ENCODE results near the gene DMRT1.

Gene DMRT1

DNA sequence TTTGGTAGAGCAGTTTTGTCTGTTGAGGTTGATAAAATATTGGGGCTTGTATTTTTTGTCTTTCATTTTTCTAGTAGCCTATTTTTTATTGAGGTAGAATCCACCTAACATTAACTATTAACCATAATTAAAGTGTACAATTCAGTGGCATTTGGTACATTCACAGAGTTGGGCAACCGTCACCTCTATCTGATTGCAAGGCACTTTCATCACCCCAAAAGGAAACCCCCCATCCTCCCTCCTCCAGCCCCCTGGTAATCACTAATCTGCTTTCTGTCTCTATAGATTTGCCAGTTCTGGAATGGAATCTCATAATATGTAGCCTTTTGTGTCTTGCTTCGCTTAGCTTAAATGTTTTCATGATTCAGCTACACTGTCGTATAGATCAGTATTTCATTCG lies 79.4 kb downstream of the DMRT1 start:
- no peak for DNase-seq (ENCODE audit: low read depth in 2 of 3, low spot score in 2 of 3)

DNA sequence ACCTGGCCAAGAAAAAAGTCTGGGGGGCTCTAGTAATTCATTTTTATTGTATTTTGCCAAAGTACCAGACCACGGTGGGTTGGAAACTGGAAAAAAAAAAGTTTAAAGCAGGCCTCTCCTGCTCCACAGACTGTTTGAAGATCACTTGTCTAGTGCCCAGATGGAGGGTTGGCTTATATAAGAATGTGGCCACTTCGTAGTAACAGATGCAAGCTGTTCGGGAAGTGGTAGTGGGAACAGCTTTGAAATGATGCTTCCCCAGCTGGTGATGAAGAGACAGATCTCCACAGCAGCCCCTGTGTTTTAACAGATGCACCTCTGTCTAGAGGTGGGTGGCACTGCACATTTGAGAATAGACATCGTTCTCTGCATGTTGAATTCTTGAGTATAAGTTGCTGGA lies 80.7 kb downstream of the DMRT1 start:
- DNase-seq (ENCODE audit: low read depth in 2 of 3, low spot score in 2 of 3), result no peak

DNA sequence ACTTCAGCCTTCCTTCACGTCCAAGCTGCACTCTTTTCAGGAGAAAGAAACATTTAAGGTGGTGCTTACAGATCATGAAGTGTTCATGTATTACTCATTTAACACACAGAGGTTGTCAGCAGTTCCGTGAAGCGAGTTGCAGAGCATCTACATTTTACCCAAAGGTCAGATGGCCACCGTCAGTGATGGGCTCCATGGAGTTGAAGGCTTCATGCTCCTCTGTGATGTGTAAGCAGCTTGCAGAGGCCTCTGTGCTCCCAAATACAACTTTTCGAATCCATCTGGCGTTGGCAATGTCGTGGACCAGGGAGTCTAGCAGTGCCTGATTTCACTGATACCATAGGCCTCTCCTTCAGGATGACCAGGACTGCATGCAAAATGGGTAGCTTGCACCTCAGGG lies 81.2 kb downstream of the DMRT1 start:
- DNase-seq (ENCODE audit: low read depth in 2 of 3, low spot score in 2 of 3), result no peak

DNA sequence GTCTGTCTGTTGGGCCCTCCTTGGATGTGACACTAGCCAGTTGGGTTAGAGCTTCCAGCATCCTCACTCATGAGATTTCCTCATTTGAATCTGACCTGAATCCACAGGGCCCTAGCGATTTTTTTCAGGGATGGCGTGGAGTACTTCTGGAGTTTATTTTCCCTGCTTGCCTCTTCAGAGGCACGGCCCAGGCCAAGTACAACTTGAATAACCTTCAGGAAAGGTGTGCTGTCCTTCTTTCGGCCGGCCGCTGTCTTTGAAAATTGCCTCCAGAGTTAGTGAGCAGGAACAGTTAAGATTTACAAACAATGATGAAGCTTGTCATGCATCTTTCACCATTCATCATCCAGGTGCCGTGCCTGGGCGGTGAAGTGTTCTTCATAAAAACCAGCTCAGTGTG lies 85.5 kb downstream of the DMRT1 start:
- DNase-seq (ENCODE audit: low read depth in 2 of 3, low spot score in 2 of 3), result no peak

DNA sequence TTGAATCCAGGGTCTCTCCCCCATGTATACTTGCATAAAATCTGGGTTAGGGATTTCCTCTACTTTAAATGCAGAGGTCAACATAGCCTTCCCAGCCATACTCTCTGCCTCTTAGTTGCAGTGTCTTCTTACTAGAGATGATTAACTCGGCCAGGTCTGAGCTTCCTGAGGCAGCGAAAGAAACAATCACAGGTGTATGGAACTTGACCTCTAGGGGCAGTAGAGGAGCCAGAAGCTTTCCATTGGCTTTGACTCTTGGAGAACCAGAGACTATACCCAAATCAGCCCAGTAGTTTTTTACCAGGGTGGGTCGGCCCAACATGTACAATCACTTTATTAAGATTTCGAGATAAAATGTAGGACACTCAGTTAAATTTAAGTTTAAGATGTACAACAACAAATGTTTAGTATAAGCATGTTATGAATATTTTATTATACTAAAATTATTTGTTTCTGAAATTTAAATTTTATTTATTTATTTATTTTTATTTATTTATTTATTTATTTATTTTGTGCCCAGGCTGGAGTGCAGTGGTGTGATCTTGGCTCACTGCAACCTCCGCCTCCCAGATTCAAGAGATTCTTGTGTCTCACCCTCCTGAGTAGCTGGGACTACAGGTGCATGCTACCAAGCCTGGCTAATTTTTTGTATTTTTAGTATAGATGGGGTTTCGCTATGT lies 87.0 kb downstream of the DMRT1 start:
- no peak for DNase-seq (ENCODE audit: low read depth in 2 of 3, low spot score in 2 of 3)

DNA sequence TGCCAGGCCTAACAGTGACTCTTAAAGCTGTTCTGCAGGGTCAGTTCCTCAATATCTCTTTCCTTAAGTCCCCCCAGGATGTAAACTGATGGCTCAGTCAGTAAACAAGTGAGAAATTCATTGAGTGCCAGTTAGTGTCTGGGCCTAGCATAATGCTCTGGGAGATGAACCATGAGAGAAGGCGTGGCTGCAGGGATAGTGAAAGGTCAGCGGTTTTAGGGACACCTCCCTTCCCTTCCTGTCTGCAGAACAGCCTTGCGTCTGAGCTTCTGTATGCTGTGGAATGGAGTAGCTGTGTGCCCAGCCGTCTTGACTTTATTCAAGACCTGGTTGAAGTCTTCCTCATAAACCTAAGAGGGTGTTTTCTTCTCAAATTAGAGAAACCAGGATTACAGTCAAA lies 88.2 kb downstream of the DMRT1 start:
- DNase-seq (ENCODE audit: low read depth in 2 of 3, low spot score in 2 of 3), result no peak

DNA sequence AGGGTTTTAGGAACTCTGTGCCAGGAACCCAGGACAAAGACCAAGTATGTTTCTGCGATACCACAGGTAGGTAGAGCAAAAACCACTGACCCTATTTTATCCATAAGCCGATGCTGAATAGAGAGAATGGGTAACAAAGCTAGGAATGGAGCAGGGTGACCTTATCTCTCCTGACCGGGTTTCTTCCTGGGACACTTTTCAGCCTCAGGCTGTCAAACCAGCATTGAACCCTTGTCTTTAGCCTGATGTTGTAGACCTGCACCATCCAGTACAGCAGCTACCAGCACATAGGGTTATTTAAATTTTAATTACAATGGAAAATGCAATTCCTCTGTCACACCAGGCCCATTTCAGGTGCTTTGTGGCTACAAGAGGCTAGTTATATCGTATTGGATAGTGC lies 91.9 kb downstream of the DMRT1 start:
- DNase-seq (ENCODE audit: low read depth in 2 of 3, low spot score in 2 of 3), result no peak

DNA sequence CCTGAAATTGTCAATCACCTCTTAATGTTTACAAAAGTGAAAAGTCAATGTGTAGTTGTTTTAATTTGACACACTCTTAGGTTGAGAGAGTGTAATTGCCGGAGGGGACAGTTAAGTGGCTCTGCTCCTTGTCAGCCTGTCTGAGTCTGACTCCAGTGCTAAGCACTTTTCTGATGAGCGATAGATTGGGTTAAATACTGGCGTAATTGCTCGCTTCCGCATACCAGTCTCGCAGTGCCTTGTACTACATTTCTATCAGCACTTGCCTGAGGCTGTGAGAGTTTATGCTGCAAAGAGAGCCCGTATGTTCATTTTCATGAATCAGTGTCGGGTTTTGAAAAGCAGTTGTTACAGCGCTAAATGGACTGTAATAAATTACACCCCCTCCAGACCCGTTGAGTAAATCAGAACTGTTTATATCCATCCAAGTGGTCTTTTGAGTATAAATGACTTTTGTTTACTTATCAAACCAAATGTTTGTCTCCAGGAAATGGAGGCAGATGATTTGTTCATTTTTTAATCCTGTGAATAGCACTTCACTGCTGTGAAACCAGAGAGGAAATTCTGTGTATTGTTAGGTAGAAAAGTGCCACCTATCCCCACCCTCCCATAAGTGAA lies 94.0 kb downstream of the DMRT1 start:
- DNase-seq (ENCODE audit: low read depth in 2 of 3, low spot score in 2 of 3), result no peak

DNA sequence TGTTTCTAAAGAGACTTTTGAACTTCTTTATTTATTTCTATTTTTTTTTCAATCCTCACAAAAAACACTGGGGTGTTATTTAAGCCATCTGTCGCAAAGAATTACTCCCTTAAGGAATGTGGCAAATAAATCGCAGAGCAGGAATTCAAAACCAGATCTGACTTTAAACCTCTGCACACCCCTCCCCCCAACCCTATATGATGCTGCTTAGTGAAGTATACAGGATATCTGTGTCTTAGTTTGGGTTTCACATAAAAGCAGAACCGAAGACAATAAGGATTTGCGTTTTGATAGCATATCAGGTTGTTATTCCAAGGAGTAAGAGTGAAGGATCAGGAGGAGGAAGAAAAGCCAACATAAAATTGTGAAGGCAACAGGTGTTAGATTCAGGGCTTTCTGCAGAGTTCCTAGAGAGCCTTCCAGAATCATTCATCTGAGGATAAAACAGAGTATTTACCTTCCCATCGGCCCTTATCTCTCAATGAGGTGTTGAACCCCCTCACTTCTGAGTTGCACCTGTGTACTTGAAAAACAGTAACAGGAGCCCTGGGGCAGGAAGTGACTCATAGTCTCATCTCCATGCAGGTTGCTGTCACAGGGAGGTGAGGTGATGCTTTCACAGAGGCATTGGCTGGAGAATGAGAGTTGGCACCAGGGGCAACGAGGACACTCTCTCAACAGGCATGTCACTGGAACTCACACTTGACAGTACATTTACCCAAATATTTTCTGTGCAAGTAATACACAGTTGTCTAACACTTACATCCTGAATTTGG lies 101.5 kb downstream of the DMRT1 start:
- DNase-seq (ENCODE audit: low read depth in 2 of 3, low spot score in 2 of 3), result no peak

DNA sequence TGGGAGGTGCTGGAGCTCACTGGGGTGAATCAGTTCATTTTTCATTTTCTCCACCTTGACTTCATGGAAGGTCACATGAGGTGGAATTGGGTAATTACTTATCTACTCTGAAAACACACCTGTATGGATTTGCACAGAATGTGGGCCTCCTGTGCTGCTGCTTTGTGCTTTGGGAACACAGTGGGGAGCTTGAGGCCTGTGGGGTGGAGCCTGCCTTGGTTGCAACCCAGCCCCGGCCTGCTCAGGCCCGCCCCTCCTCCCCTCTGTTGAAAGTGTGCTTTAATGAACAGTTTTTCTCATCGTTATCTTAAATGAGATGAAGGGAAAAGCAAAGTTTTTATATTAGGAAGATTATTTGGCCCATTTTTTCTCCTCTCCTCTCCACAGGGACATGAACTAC lies 106.5 kb downstream of the DMRT1 start:
- DNase-seq (ENCODE audit: low read depth in 2 of 3, low spot score in 2 of 3), result no peak

DNA sequence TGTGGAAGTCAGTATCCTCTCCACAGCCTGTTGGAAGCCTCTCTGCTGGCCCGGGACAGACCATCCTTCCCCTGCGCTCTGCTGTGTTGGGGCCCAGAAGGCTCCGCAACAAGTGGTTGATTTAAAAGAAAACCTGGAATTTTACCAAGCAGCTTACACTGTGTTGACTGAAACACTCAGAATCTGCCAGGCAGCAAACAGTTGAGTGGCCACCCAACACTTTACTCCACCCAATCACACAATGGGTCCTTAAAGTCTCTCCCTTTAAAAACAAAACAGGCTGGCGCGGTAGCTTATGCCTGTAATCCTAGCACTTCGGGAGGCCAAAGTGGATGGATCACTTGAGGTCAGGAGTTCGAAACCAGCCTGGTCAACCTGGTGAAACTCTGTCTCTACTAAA lies 107.0 kb downstream of the DMRT1 start:
- DNase-seq (ENCODE audit: low read depth in 2 of 3, low spot score in 2 of 3), result no peak

DNA sequence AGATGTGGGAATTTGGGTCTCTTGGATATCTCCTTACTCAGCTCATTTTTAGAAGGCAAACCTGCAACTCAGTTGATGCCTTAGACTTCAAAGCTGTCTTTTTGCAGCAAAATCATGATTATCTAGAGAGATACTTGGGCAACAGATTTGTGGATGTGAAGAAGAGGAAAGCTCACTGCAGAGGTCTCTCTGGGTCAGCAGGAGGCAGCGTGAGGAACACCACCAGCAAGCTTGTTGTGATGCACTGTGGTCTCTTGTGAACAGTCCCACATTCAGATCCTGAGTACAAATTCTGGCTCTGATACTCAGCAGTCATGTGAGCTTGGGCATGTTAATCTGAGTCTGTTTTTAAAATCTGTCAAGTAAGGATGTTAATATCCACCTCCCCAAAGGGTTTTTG lies 108.6 kb downstream of the DMRT1 start:
- DNase-seq (ENCODE audit: low read depth in 2 of 3, low spot score in 2 of 3), result no peak

DNA sequence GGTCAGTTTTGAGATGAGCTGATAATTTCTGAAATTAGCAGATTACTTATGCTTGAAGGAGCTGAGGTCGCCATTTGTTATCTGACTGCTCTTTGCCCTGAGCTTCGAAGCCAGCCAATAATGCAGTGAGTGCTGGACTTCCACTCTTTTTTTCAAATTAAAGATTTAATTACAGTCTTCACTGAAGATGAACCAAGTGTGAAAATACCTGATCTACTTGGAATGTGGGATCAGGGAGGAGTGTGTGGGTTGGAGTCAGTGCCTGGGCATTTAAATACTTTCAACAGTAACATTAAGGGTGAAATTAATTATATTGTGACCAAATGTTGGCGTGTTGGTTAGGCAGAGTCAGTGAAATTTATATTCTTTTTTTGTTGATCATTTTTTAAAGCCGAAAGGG lies 111.0 kb downstream of the DMRT1 start:
- no peak for DNase-seq (ENCODE audit: low read depth in 2 of 3, low spot score in 2 of 3)

DNA sequence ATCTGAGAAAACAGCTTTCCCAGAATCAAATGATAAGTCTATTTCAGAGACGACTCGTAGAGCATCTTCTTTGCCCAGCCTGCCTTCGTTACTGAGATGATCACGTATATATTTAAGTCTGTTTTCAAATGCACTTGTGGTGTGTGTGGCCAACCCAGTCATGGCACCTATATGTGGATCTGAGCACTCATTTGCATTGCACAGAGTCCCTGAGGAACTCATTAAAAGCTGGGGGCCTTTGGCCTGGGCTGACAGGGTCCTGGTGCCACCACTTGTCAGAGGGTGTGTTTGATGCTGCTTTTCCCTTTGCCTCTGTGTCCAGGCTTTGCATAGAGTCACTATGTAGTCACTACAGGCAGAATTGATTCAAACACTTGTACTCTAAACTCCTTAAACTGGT lies 117.6 kb downstream of the DMRT1 start:
- no peak for DNase-seq (ENCODE audit: low read depth in 2 of 3, low spot score in 2 of 3)

DNA sequence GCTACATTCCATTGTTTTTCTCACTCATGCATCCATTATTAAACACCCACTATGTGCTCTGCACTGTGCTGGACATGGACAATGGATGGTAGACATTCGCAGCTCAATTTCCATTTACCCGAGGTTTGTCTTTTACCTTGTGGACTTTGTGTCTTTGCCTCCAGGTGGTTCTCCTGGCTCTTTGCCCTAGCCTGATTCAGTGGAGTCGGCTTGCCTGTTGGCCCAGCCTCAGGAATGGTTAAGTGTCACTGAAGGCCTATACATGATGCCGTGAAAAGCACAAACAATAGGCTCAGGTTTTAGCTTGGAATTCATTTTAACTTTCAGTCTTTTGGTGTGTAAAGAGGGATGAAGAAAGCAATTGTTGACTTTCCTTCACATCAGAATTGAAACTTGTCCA lies 118.4 kb downstream of the DMRT1 start:
- DNase-seq (ENCODE audit: low read depth in 2 of 3, low spot score in 2 of 3), result no peak

DNA sequence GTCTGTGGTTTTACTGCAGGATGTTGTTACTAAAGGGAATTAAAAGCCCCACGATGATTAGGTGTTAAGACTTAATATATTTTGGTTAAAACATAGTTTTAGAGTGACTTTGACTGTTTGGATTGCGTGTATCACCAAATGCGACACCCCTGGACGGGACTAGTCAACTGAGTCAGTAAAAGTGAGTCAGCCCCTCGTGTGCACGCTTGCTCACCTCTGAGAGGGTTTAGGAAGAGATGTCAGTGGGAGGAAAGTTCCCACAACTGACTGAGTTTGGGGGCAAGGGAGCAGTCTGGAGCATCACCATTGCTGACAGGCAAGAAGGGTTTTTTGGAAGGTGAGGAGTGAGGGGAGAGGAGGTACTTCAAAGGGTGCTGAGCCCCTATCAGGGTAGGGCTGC lies 120.5 kb downstream of the DMRT1 start:
- DNase-seq (ENCODE audit: low read depth in 2 of 3, low spot score in 2 of 3), result no peak

DNA sequence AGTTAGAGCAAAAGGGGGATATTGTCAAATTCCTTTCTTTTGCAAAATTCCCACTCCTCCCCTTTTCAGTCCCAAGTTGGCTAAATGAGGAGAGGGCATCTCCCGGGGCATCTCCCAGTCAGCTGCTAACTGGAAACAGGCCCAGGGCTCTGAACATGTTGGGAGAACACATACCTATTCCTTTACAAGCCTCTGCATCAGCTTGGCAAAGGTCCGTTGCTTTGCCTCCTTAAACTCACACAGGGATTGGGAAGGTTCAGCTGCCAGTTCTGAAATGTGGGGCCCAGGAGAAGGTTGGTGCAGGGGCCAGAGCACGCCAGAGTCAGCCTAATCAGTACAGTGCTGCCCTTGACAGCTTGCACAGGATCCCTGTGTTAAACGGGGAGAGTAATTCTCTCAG lies 124.0 kb downstream of the DMRT1 start:
- DNase-seq (ENCODE audit: low read depth in 2 of 3, low spot score in 2 of 3), result no peak

DNA sequence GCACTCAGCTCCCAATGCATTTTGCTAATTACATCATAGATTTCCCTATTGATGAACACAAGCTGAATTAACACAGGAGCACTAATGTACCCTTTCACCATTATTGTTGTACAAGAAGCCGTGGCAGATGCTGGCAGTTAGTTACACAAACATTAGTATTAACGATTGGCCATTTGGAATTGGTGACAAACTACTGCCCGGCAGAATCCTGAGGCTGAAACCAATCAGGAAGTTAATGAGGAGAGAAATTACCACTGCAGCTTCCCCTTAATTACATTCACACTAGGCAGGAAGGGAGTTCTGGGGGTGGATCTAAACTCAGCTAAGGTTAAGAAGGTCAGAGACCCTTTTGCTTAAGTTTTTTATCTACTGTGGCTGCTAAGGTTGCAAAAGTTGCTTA lies 125.4 kb downstream of the DMRT1 start:
- DNase-seq (ENCODE audit: low read depth in 2 of 3, low spot score in 2 of 3), result no peak

DNA sequence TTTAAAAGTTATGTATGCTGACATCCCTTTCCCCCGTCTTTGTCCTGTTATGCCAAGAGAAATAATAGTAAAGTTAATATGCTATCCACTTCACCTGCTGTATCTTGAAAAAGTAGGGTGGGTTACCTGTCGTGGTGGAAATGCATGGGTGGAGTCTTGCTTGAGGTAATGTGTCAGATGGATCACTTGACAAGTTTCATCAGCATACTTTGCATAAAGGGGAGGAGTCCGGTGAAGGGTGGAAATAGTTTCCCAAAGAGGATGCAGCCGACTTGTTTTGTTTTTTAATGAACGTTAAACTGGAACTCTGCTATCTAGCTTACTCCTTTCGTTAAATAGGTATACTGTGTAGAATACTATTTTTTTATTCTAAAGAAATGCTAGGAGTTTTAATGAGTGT lies 125.9 kb downstream of the DMRT1 start:
- no peak for DNase-seq (ENCODE audit: low read depth in 2 of 3, low spot score in 2 of 3)

DNA sequence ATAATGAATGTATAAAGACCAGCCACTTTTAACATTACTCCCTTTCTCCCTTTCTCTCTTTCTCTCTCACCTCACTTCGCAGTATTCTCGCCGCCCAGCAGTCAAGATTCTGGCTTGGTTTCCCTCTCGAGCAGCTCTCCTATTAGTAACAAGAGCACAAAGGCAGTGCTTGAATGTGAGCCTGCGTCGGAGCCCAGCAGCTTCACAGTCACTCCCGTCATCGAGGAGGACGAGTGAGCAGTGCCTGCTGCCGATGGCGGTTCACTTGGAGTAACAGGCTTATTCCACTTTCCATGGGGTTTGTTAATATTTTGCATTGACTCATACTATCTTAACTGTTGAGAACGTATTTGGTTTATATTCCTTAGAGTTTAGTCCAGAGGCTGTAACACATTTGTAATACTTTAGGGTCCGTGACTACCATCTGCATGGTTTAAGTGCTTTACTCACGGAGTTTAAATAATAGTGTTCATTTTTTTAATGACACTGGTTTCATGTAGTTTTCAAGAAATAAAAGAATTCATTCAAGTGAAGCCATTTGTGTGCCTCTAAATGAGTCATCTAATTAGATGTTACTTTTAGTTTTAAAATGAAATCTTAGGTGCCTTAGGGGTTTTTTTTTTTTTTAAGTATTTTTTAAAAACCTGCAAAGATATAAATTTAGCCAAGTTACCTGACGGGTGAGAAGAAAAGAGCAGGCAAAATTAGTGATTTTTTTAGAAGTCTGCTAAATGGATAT lies 126.6 kb downstream of the DMRT1 start:
- no peak for DNase-seq (ENCODE audit: low read depth in 2 of 3, low spot score in 2 of 3)

DNA sequence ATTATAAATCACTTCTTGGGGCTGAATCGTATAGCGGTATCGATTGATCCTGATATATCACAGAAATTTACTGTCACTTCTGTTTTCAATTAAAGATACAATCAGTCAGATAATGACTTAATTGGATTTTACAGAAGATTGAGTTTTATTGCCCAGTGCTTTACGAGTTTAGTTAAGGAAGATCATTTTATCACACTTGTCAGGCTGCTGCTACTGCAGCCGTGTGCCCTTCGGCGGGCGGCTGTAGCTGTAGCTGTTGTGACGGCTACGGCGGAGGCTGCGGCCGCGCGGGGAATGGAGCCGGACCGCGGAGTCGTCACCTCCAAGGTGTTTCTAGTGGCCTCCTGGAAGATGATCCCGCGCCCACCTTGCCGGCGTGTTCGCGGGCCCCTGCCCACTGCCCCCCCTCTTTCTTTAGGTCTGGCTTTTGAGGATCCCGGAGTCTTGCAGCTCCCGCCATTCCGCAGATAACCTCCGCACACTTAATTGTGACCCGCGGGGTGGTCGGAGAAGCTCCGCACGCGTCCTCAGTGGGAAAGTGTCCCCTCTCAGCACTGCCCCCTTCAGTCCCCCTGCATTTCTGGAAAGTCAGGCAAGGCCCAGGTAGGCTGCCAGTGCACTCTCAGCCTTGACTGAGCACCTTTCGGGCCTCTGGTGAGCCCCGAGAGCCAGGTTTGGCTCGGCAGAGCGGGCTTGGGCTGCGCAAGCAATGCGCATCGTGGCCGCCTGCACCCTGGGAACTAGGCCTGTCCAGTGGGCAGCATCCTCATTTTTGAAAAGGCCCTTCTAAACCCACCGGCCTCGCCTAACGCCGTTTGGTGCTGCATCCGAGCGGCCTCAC lies 128.0 kb downstream of the DMRT1 start:
- no peak for DNase-seq (ENCODE audit: low read depth in 2 of 3, low spot score in 2 of 3)

All from activated CD8-positive, alpha-beta memory T cell treated with anti-CD3 and anti-CD28 coated beads for 48 hours (primary cell).